Adipocyte (in vitro differentiated cells): Measurements from ENCODE around the gene PHC1.
"Not testable (repeated sequence)": the region's sequence is repeated elsewhere in the genome, so short reads cannot be mapped to it uniquely, and the experiment has no call there.

Experiments
- DNase-seq: peaks from one replicate; pipeline ENCODE4 v3.0.0-alpha.2; 2015; ENCODE audit warnings: low read depth
- H3K27me3 ChIP-seq: replicated peaks from 2 replicates; pipeline ENCODE4 v1.7.0; 2013; ENCODE audit warnings: mild to moderate bottlenecking, low read length, moderate library complexity; ENCODE audit not compliant: control insufficient read depth, insufficient read depth
- H3K36me3 ChIP-seq: 2 replicates; pipeline ENCODE4 v1.7.0; 2013; ENCODE audit warnings: low read length, mild to moderate bottlenecking, moderate library complexity; ENCODE audit not compliant: control insufficient read depth, insufficient read depth, severe bottlenecking
- H3K4me1 ChIP-seq: 2 replicates; pipeline ENCODE4 v1.7.0; 2013; ENCODE audit warnings: mild to moderate bottlenecking, low read length, moderate library complexity; ENCODE audit not compliant: control insufficient read depth, insufficient read depth
- H3K4me3 ChIP-seq: 2 replicates; pipeline ENCODE4 v1.7.0; 2013; ENCODE audit warnings: mild to moderate bottlenecking, low read length, moderate library complexity
- H3K9ac ChIP-seq: 2 replicates; pipeline ENCODE4 v1.7.0; 2013; ENCODE audit warnings: mild to moderate bottlenecking, low read length, moderate library complexity
- H3K9me3 ChIP-seq: 2 replicates; pipeline ENCODE4 v1.7.0; 2013; ENCODE audit warnings: mild to moderate bottlenecking, low read length, moderate library complexity; ENCODE audit not compliant: control insufficient read depth

PHC1 gene

GRCh38 chr12:8894378-8894777 is 19.9 kb upstream of the PHC1 start:
- no peaks in the 10 kb centered on the region for H3K27me3 ChIP-seq

GRCh38 chr12:8894986-8895385 is 19.3 kb upstream of the PHC1 start:
- Histone ChIP-seq H3K4me1 (no peaks in the 10 kb centered on the region), H3K9ac (no peak overlapping the region), H3K9me3 (no peaks in the 10 kb centered on the region), H3K27me3 (no peaks in the 10 kb centered on the region), H3K36me3 (no peaks in the 10 kb centered on the region), H3K4me3 (no peak overlapping the region)
- DNase-seq = no peak

More at GRCh38 chr12:8894378-8894777, 19.9 kb upstream of the PHC1 start:
- no peak for DNase-seq
- Histone ChIP-seq H3K9me3 (no peaks in the 10 kb centered on the region), H3K9ac (no peak overlapping the region), H3K4me3 (no peak overlapping the region), H3K36me3 (no peaks in the 10 kb centered on the region), H3K4me1 (no peaks in the 10 kb centered on the region)

GRCh38 chr12:8897081-8897480 is 17.2 kb upstream of the PHC1 start:
- no peak for DNase-seq
- Histone ChIP-seq H3K4me3 (no peak overlapping the region), H3K27me3 (no peaks in the 10 kb centered on the region), H3K36me3 (no peaks in the 10 kb centered on the region), H3K4me1 (no peaks in the 10 kb centered on the region), H3K9me3 (no peaks in the 10 kb centered on the region), H3K9ac (no peak overlapping the region)

- Histone ChIP-seq H3K27me3 (no peaks in the 10 kb centered on the region), H3K36me3 (no peaks in the 10 kb centered on the region), H3K4me1 (no peaks in the 10 kb centered on the region), H3K9ac (no peak overlapping the region), H3K9me3 (no peaks in the 10 kb centered on the region), H3K4me3 (no peak overlapping the region)
- no peak for DNase-seq
These were observed 14.5 kb upstream of the PHC1 start for GRCh38 chr12:8899830-8900229.

GRCh38 chr12:8902703-8903102 is 11.6 kb upstream of the PHC1 start:
- not testable (repeated sequence) for DNase-seq

GRCh38 chr12:8903646-8904045 is 10.7 kb upstream of the PHC1 start:
- H3K27me3 ChIP-seq = no peaks in the 10 kb centered on the region
- no peak overlapping the region for H3K4me3 ChIP-seq
- H3K9me3 ChIP-seq = no peaks in the 10 kb centered on the region
- DNase-seq = no peak
- no peaks in the 10 kb centered on the region for H3K4me1 ChIP-seq
- no peaks in the 10 kb centered on the region for H3K36me3 ChIP-seq
- no peak overlapping the region for H3K9ac ChIP-seq

More at GRCh38 chr12:8902703-8903102, 11.6 kb upstream of the PHC1 start:
- not testable (repeated sequence) for H3K4me1 ChIP-seq, H3K9me3 ChIP-seq, H3K36me3 ChIP-seq, H3K9ac ChIP-seq, H3K4me3 ChIP-seq, H3K27me3 ChIP-seq

- H3K4me3 ChIP-seq = no peak overlapping the region
- H3K36me3 ChIP-seq = no peaks in the 10 kb centered on the region
- DNase-seq = no peak
- no peaks in the 10 kb centered on the region for H3K27me3 ChIP-seq
- H3K9me3 ChIP-seq = no peaks in the 10 kb centered on the region
- H3K9ac ChIP-seq = no peak overlapping the region
- H3K4me1 ChIP-seq = no peaks in the 10 kb centered on the region
These were observed 9.6 kb upstream of the PHC1 start for GRCh38 chr12:8904665-8905064.

GRCh38 chr12:8905546-8905945 is 8.8 kb upstream of the PHC1 start:
- Histone ChIP-seq H3K9me3 (no peaks in the 10 kb centered on the region), H3K36me3 (no peaks in the 10 kb centered on the region), H3K27me3 (no peaks in the 10 kb centered on the region), H3K4me3 (no peak overlapping the region), H3K4me1 (no peaks in the 10 kb centered on the region), H3K9ac (no peak overlapping the region)
- DNase-seq = no peak

- Histone ChIP-seq H3K36me3 (no peaks in the 10 kb centered on the region), H3K27me3 (no peaks in the 10 kb centered on the region), H3K9me3 (no peaks in the 10 kb centered on the region), H3K4me3 (no peak overlapping the region), H3K4me1 (no peaks in the 10 kb centered on the region), H3K9ac (no peak overlapping the region)
- DNase-seq = no peak
These were observed 7.8 kb upstream of the PHC1 start for GRCh38 chr12:8906266-8907180.

GRCh38 chr12:8907513-8907912 is 6.8 kb upstream of the PHC1 start:
- H3K27me3 ChIP-seq = no peaks in the 10 kb centered on the region
- H3K36me3 ChIP-seq = no peaks in the 10 kb centered on the region
- H3K9me3 ChIP-seq = no peaks in the 10 kb centered on the region
- no peak overlapping the region for H3K4me3 ChIP-seq
- no peak overlapping the region for H3K9ac ChIP-seq
- no peak for DNase-seq
- no peaks in the 10 kb centered on the region for H3K4me1 ChIP-seq

- Histone ChIP-seq H3K36me3 (no peaks in the 10 kb centered on the region), H3K9ac (no peak overlapping the region), H3K9me3 (no peaks in the 10 kb centered on the region), H3K4me3 (no peak overlapping the region), H3K4me1 (peaks cover 7% of the 10 kb centered on the region), H3K27me3 (no peaks in the 10 kb centered on the region)
- no peak for DNase-seq
These were observed 4.6 kb upstream of the PHC1 start for GRCh38 chr12:8909752-8910151.
